Ectodermal cell (in vitro differentiated cells): ENCODE results near the gene MOCS2.
"Not testable (repeated sequence)": the region's sequence is repeated elsewhere in the genome, so short reads cannot be mapped to it uniquely, and the experiment has no call there.

Experiments
- H3K27ac ChIP-seq: 2 replicates; pipeline ENCODE4 v1.7.0; 2013; ENCODE audit warnings: mild to moderate bottlenecking, low read depth, low read length; ENCODE audit not compliant: insufficient read depth, poor library complexity, severe bottlenecking
- H3K27me3 ChIP-seq: 2 replicates; pipeline ENCODE4 v1.7.0; 2013; ENCODE audit warnings: mild to moderate bottlenecking, low read length; ENCODE audit not compliant: insufficient read depth, control insufficient read depth, poor library complexity, severe bottlenecking
- H3K36me3 ChIP-seq: one replicate; pipeline ENCODE4 v1.7.0; 2013; ENCODE audit warnings: low read length; ENCODE audit not compliant: control insufficient read depth, insufficient read depth
- H3K4me1 ChIP-seq: one replicate; pipeline ENCODE4 v1.7.0; 2013; ENCODE audit warnings: low read length; ENCODE audit not compliant: control insufficient read depth, insufficient read depth
- H3K4me3 ChIP-seq: 2 replicates; pipeline ENCODE4 v1.7.0; 2013; ENCODE audit warnings: low read depth, low read length, control low read depth; ENCODE audit not compliant: insufficient read depth
- H3K9me3 ChIP-seq: 2 replicates; pipeline ENCODE4 v1.7.0; 2013; ENCODE audit warnings: mild to moderate bottlenecking, low read length, moderate library complexity; ENCODE audit not compliant: control insufficient read depth
- WGBS, 2 experiments: methylation state at CpG; one replicate each; pipeline ENCODE4 v1.1.7; 2013; ENCODE audit warnings: missing lambda C conversion rate in 2 of 2; 5-methylcytosine and 5-hydroxymethylcytosine counted together

Gene MOCS2

DNA sequence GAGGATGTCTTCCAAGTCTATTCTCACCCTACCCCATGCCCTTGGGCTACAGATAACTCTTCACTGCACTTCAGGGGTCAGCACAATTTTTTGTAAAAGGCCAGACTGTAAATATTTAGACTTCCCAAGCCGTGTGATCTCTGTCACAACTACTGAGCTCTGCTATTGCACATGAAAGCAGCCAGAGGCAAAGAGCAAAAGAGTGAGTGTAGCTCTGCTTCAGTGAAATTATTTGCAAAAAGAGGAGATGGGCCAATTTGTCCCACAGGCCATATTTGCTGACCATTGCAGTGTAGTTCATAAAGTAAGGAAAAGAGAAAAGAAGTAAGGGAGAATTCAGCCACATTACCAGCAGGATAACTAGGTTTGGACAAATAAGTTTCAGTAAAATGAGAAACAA, 7.0 kb upstream of the MOCS2 start:
- H3K27me3 ChIP-seq, result no peaks in the 10 kb centered on the region
- 79 to 89% methylated on average over 1 of the region's 1 CpG for WGBS, 2 experiments
- no peaks in the 10 kb centered on the region for H3K9me3 ChIP-seq
- H3K27ac ChIP-seq, result no peak overlapping the region
- H3K4me3 ChIP-seq, result no peak overlapping the region
- H3K36me3 ChIP-seq, result no peaks in the 10 kb centered on the region
- H3K4me1 ChIP-seq, result peaks cover 5% of the 10 kb centered on the region

DNA sequence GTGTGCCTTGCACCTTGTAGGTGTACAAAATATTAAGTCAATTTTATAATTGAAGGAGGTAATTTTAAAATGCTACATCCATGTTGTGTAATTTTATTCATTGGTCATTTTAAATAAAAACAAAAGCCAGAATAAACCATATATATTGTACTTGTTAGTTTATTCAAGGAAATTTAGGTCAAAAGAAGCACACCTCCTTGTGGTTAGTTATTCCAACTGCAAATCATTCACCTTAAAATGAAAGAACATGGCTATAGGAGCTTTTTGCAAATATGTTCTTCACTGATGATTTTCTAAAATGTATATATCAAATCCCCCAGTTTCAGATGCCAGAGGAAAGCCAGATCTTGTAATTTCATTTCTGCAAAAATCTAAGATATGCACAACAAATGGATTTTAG, 5.4 kb upstream of the MOCS2 start:
- no peaks in the 10 kb centered on the region for H3K27me3 ChIP-seq
- H3K9me3 ChIP-seq, result no peaks in the 10 kb centered on the region
- H3K4me3 ChIP-seq, result no peak overlapping the region
- no peak overlapping the region for H3K27ac ChIP-seq
- peaks cover 5% of the 10 kb centered on the region for H3K4me1 ChIP-seq
- H3K36me3 ChIP-seq, result no peaks in the 10 kb centered on the region

DNA sequence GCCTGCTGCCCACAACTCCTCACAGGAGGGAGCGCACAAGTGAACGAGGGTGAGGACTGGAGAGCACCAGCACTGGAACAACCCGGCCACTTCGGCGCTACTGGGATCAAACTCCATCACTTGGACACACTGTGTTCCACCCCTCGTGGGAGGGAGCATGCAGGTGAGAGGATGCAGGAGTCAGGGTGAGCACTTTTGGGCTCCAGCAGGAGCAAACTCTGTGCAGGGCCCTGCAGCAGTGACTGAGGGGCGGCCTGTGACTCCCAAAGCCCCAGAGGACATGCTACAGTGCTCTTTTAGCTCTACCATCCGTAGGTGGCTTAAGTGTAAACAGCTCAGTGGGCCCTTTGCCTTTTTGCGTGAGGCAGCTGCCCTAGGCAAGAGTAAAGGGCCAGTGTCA, 4.4 kb upstream of the MOCS2 start:
- Histone ChIP-seq H3K9me3 (no peaks in the 10 kb centered on the region), H3K4me3 (no peak overlapping the region), H3K36me3 (no peaks in the 10 kb centered on the region), H3K4me1 (peaks cover 5% of the 10 kb centered on the region), H3K27ac (no peak overlapping the region), H3K27me3 (peaks cover 3% of the 10 kb centered on the region)
- 81 to 89% methylated on average over 9 of the region's 9 CpGs for WGBS, 2 experiments

DNA sequence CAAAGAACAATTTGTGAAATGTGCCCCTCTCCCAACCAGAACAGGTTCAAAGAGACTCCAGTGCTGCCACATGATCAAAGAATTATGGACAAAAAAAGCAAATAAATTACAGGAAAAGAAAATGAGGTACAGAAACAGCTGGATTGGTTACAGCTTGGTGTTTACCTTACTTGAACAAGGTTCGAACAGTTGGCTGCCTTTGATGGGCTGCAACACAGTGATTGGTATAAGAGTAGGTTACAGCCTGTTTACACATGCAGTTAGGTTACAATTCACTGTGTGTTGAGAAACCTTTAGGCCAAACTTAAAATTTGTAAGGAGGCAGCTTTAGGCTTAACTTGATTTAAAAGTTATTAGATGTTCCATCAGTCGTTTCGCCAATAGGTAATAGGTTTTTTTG, 3.4 kb upstream of the MOCS2 start:
- H3K36me3 ChIP-seq, result no peaks in the 10 kb centered on the region
- peaks cover 5% of the 10 kb centered on the region for H3K4me1 ChIP-seq
- no peak overlapping the region for H3K27ac ChIP-seq
- 92 to 99% methylated on average over 2 to 3 of the region's 3 CpGs for WGBS, 2 experiments
- no peaks in the 10 kb centered on the region for H3K9me3 ChIP-seq
- H3K4me3 ChIP-seq, result no peak overlapping the region
- H3K27me3 ChIP-seq, result peaks cover 9% of the 10 kb centered on the region

DNA sequence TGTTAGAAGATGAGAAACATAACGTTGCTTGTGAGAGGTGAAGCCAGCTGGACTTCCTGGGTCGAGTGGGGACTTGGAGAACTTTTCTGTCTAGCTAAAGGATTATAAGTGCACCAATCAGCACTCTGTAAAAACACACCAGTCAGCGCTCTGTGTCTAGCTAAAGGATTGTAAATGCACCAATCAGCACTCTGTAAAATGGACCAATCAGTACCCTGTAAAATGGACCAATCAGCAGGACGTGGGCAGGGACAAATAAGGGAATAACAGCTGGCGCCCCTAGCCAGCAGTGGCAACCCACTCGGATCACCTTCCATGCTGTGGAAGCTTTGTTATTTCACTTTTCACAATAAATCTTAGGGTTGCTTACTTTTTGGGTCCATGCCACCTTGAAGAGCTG, 2.8 kb upstream of the MOCS2 start:
- H3K9me3 ChIP-seq, H3K4me1 ChIP-seq, H3K4me3 ChIP-seq, H3K27me3 ChIP-seq, H3K27ac ChIP-seq, H3K36me3 ChIP-seq: not testable (repeated sequence)
- WGBS, 2 experiments, result 93 to 97% methylated on average over 6 of the region's 6 CpGs

DNA sequence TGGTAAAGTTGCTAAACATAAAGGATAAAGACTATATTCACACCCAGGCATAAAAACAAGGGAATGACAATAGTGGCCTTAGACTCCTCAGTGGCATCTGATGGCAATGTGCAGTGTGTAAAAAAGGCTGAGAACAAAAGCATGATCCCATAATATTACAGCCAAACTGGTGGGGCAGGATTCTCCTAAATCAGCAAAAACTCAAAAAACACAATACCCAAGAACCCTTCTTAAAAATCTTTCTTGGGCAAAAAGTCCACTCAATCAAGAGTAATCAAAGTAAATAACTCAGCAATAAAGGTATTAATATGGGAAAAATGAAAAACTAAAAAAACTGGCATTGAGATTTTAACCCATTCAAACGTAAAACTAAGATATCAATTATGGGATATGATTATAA, 1.6 kb upstream of the MOCS2 start:
- WGBS, 2 experiments, result no CpG with 5 or more reads among the region's 1 CpG
- Histone ChIP-seq H3K27me3 (peaks cover 9% of the 10 kb centered on the region), H3K36me3 (no peaks in the 10 kb centered on the region), H3K4me3 (no peak overlapping the region), H3K4me1 (peaks cover 5% of the 10 kb centered on the region), H3K27ac (no peak overlapping the region), H3K9me3 (no peaks in the 10 kb centered on the region)

DNA sequence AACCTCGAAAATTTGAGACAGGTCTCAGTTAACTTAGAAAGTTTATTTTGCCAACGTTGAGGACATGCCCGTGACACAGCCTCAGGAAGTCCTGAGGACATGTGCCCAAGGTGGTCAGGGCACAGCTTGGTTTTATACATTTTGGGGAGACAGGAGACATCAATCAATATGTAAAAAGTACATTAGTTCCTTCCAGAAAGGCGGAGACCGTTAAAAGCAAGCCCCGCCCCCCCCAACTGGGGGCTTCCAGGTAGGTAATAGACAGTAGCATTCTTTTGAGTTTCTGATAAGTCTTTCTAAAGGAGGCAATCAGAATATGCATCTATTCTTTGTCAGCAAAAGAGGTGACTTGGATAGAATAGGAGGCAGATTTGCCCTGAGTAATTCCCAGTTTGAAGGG, 599 bp upstream of the MOCS2 start:
- Histone ChIP-seq H3K36me3 (no peaks in the 10 kb centered on the region), H3K4me1 (peaks cover 5% of the 10 kb centered on the region), H3K27ac (no peak overlapping the region), H3K4me3 (peak overlapping the region; percentile 76), H3K9me3 (no peaks in the 10 kb centered on the region), H3K27me3 (peaks cover 9% of the 10 kb centered on the region)
- 30 to 36% methylated on average over 6 of the region's 6 CpGs for WGBS, 2 experiments

DNA sequence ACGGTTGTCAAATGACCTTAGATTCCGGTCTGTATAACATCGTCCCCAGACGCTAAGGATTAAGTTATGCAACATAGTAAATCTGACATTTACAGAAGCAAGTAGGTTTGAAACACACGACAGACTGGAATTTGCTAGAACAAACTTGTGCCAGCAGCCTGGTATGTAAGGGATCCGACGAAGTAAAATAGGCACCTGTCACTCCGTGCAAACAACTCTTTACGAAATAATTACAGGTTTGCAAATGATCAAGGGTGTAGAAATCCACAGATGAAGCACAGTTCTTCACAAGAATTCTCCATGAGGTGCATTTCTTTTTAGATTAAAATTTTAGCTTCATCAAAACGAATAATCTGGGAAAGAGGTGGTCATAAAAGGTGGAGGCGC, 508 bp downstream of the MOCS2 start:
- Histone ChIP-seq H3K36me3 (no peaks in the 10 kb centered on the region), H3K9me3 (no peaks in the 10 kb centered on the region), H3K4me1 (peaks cover 1% of the 10 kb centered on the region), H3K27me3 (peaks cover 9% of the 10 kb centered on the region), H3K27ac (no peak overlapping the region), H3K4me3 (peak overlapping the region; percentile 76)
- 9 to 16% methylated on average over 11 of the region's 11 CpGs for WGBS, 2 experiments

DNA sequence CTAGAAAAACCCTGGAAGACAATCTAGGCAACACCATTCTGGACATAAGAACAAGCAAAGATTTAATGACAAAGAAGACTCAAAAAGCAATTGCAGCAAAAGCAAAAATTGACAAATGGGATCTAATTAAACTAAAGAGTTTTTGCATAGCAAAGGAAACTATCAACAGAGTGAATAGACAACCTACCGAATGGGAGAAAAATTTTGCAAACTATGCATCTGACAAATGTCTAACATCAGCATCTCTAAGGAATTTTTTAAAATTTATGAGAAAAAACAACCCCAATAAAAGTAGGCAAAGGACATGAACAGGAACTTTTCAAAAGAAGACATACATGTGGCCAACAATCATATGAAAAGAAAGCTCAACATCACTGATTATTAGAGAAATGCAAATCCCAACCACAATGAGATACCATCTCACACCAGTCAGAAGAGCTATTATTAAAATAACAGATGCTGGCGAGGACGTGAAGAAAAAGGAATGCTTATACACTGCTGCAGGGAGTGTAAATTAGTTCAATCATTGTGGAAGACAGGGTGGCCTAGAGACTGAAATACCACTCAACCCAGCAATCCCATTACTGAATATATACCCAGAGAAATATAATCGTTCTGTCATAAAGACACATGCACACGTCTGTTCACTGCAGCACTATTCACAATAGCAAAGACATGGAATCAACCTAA, 3.8 kb downstream of the MOCS2 start:
- Histone ChIP-seq H3K27me3 (peaks cover 9% of the 10 kb centered on the region), H3K36me3 (peaks cover under 1% of the 10 kb centered on the region), H3K9me3 (no peaks in the 10 kb centered on the region), H3K4me3 (no peak overlapping the region), H3K27ac (no peak overlapping the region), H3K4me1 (no peaks in the 10 kb centered on the region)
- 80 to 91% methylated on average over 5 of the region's 5 CpGs for WGBS, 2 experiments

DNA sequence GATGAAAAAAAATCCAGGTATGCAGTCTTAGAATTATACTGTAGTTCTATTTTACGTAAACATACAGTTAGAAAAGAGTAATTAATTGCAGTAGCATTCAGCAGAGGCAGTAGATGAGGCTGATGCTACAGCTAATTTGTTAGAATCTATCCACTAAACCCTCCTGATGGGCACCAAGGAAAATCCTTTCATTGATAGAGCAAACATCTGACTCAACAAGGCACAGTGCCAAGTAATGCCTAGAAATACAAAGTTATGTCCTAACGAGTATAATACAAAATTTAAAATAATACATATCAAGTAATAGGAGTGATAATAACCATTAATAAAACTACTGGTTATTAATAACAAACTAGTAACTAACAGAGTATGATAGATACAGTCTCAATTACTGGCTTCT, 9.0 kb downstream of the MOCS2 start:
- no peaks in the 10 kb centered on the region for H3K4me1 ChIP-seq
- H3K4me3 ChIP-seq, result no peak overlapping the region
- H3K36me3 ChIP-seq, result peaks cover 11% of the 10 kb centered on the region
- H3K9me3 ChIP-seq, result no peaks in the 10 kb centered on the region
- H3K27ac ChIP-seq, result no peak overlapping the region
- no peaks in the 10 kb centered on the region for H3K27me3 ChIP-seq
- 89 to 100% methylated on average over 1 of the region's 2 CpGs for WGBS, 2 experiments

DNA sequence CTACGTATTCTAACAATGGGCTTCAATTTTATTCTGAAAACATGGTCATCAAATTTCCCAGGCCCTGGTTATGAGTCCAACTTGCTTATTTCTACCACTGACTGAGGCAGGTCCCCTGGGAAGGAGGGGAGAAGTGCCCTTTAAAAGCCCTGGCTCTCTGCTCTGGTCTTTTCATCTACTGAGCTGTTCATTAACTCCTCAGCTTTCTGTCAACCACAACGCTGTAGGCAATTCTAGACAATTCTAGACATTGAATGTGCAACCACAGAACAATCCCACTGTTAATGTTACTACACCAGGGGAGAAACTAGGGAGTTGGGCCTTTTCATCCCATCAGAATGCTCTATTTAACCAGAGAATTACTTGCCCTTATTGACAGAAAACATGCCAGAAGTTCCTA, 10.0 kb downstream of the MOCS2 start:
- Histone ChIP-seq H3K27me3 (no peaks in the 10 kb centered on the region), H3K27ac (no peak overlapping the region), H3K4me3 (no peak overlapping the region), H3K36me3 (peaks cover 11% of the 10 kb centered on the region), H3K4me1 (no peaks in the 10 kb centered on the region), H3K9me3 (no peaks in the 10 kb centered on the region)
- 68 to 73% methylated on average over 2 of the region's 2 CpGs for WGBS, 2 experiments
